Nephron progenitor cell (in vitro differentiated cells): ENCODE data around the gene BID.

ENCODE experiments used
- DNase-seq: peaks from one replicate; pipeline ENCODE4 v3.0.0; 2021
- H3K27ac Mint-ChIP-seq: 2 replicates; pipeline ENCODE4 v1.8.0; 2021; ENCODE audit warnings: mild to moderate bottlenecking, moderate library complexity, mixed read lengths
- H3K27me3 Mint-ChIP-seq: 2 replicates; pipeline ENCODE4 v1.8.0; 2021; ENCODE audit warnings: mild to moderate bottlenecking, low read depth, mixed read lengths; ENCODE audit not compliant: poor library complexity
- H3K36me3 Mint-ChIP-seq: 2 replicates; pipeline ENCODE4 v1.8.0; 2021; ENCODE audit warnings: low read depth, mixed read lengths
- H3K4me1 Mint-ChIP-seq: 2 replicates; pipeline ENCODE4 v1.8.0; 2021; ENCODE audit warnings: mixed read lengths
- H3K4me3 Mint-ChIP-seq: 2 replicates; pipeline ENCODE4 v1.8.0; 2021; ENCODE audit warnings: mild to moderate bottlenecking, moderate library complexity, mixed read lengths
- H3K9me3 Mint-ChIP-seq: 2 replicates; pipeline ENCODE4 v1.8.0; 2021; ENCODE audit warnings: mild to moderate bottlenecking, moderate library complexity, mixed read lengths
- TF ChIP-seq, protein P1 (sequence below): fragments of 200-600 bp; sonication (generic); IDR thresholded peaks from 2 replicates; pipeline ENCODE4 v1.5.0; 2021; ENCODE audit warnings: antibody characterized with exemption

Gene BID

GRCh38 chr22:17725500-17725796 is 48.8 kb downstream of the BID start:
- H3K27me3 Mint-ChIP-seq = no peaks in the 10 kb centered on the region
- TF ChIP-seq, protein P1, sequence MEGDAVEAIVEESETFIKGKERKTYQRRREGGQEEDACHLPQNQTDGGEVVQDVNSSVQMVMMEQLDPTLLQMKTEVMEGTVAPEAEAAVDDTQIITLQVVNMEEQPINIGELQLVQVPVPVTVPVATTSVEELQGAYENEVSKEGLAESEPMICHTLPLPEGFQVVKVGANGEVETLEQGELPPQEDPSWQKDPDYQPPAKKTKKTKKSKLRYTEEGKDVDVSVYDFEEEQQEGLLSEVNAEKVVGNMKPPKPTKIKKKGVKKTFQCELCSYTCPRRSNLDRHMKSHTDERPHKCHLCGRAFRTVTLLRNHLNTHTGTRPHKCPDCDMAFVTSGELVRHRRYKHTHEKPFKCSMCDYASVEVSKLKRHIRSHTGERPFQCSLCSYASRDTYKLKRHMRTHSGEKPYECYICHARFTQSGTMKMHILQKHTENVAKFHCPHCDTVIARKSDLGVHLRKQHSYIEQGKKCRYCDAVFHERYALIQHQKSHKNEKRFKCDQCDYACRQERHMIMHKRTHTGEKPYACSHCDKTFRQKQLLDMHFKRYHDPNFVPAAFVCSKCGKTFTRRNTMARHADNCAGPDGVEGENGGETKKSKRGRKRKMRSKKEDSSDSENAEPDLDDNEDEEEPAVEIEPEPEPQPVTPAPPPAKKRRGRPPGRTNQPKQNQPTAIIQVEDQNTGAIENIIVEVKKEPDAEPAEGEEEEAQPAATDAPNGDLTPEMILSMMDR = no peak

GRCh38 chr22:17724678-17725499 is 49.4 kb downstream of the BID start:
- TF ChIP-seq, protein P1 = no peak
- Mint-ChIP-seq H3K27me3 (no peaks in the 10 kb centered on the region), H3K36me3 (peaks cover 34% of the 10 kb centered on the region), H3K4me1 (no peaks in the 10 kb centered on the region), H3K27ac (no peak overlapping the region), H3K4me3 (no peak overlapping the region), H3K9me3 (no peaks in the 10 kb centered on the region)
- no peak for DNase-seq

More at GRCh38 chr22:17725500-17725796, 48.8 kb downstream of the BID start:
- no peak overlapping the region for H3K4me3 Mint-ChIP-seq
- H3K4me1 Mint-ChIP-seq = no peaks in the 10 kb centered on the region
- H3K36me3 Mint-ChIP-seq = peaks cover 37% of the 10 kb centered on the region
- no peaks in the 10 kb centered on the region for H3K9me3 Mint-ChIP-seq
- no peak overlapping the region for H3K27ac Mint-ChIP-seq
- DNase-seq = no peak

- Mint-ChIP-seq H3K4me3 (no peak overlapping the region), H3K27ac (no peak overlapping the region), H3K4me1 (no peaks in the 10 kb centered on the region), H3K9me3 (no peaks in the 10 kb centered on the region), H3K36me3 (peaks cover 34% of the 10 kb centered on the region), H3K27me3 (no peaks in the 10 kb centered on the region)
- DNase-seq = no peak
- TF ChIP-seq, protein P1 = no peak
Measured at GRCh38 chr22:17724241-17724640, 50.0 kb downstream of the BID start.

GRCh38 chr22:17719911-17720310 is 54.4 kb downstream of the BID start:
- no peak for DNase-seq
- H3K27ac Mint-ChIP-seq = no peak overlapping the region
- peaks cover 18% of the 10 kb centered on the region for H3K36me3 Mint-ChIP-seq
- TF ChIP-seq, protein P1 = no peak
- peaks cover 3% of the 10 kb centered on the region for H3K27me3 Mint-ChIP-seq
- no peaks in the 10 kb centered on the region for H3K9me3 Mint-ChIP-seq
- H3K4me1 Mint-ChIP-seq = no peaks in the 10 kb centered on the region
- H3K4me3 Mint-ChIP-seq = no peak overlapping the region

GRCh38 chr22:17717708-17718107 is 56.6 kb downstream of the BID start:
- Mint-ChIP-seq H3K4me3 (no peak overlapping the region), H3K9me3 (no peaks in the 10 kb centered on the region), H3K27ac (peak overlapping the region; percentile 80), H3K36me3 (peaks cover 29% of the 10 kb centered on the region), H3K27me3 (peaks cover 3% of the 10 kb centered on the region), H3K4me1 (no peaks in the 10 kb centered on the region)
- DNase-seq = no peak
- TF ChIP-seq, protein P1 = no peak

- no peak for DNase-seq
- TF ChIP-seq, protein P1 = no peak
- Mint-ChIP-seq H3K27ac (no peak overlapping the region), H3K4me1 (no peaks in the 10 kb centered on the region), H3K27me3 (peaks cover 3% of the 10 kb centered on the region), H3K36me3 (peaks cover 35% of the 10 kb centered on the region), H3K4me3 (no peak overlapping the region), H3K9me3 (no peaks in the 10 kb centered on the region)
Measured at GRCh38 chr22:17716529-17716928, 57.7 kb downstream of the BID start.
